ENCODE results near the gene PPP1R18.

GRCh38 chr6:30683980-30684338 lies 2.5 kb downstream of the PPP1R18 start:
- TF ChIP-seq, protein P1, sequence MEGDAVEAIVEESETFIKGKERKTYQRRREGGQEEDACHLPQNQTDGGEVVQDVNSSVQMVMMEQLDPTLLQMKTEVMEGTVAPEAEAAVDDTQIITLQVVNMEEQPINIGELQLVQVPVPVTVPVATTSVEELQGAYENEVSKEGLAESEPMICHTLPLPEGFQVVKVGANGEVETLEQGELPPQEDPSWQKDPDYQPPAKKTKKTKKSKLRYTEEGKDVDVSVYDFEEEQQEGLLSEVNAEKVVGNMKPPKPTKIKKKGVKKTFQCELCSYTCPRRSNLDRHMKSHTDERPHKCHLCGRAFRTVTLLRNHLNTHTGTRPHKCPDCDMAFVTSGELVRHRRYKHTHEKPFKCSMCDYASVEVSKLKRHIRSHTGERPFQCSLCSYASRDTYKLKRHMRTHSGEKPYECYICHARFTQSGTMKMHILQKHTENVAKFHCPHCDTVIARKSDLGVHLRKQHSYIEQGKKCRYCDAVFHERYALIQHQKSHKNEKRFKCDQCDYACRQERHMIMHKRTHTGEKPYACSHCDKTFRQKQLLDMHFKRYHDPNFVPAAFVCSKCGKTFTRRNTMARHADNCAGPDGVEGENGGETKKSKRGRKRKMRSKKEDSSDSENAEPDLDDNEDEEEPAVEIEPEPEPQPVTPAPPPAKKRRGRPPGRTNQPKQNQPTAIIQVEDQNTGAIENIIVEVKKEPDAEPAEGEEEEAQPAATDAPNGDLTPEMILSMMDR (IDR thresholded peaks at IDR 0.05): no peak
- no peak for TF ChIP-seq POLR2A (IDR thresholded peaks at IDR 0.05)
